ENCODE data around the gene NABP1. TPM values are rescaled to one million over a fixed set of nuclear protein-coding genes. Genes with fewer than 3 reads are reported as not detected.

NABP1 gene
- total RNA-seq, 1 donor from 2014 or later, result 18.5 TPM

GRCh38 chr2:191686729-191687128 is 8.8 kb downstream of the NABP1 start:
- TF ChIP-seq CTCF (IDR thresholded peaks at IDR 0.05), result no peak
- Mint-ChIP-seq H3K27me3 (ENCODE audit: low read depth) (no peaks in the 10 kb centered on the region), H3K27ac (ENCODE audit: unreplicated experiment) (no peak overlapping the region), H3K4me3 (ENCODE audit: unreplicated experiment) (no peak overlapping the region), H3K36me3 (ENCODE audit: low read depth) (peaks cover 16% of the 10 kb centered on the region), H3K4me1 (ENCODE audit: low read depth) (peaks cover 41% of the 10 kb centered on the region), H3K9me3 (ENCODE audit: low read depth) (no peaks in the 10 kb centered on the region)
- no peak for DNase-seq (ENCODE audit: low spot score)

- peaks cover 37% of the 10 kb centered on the region for H3K4me1 Mint-ChIP-seq (ENCODE audit: low read depth)
- no peaks in the 10 kb centered on the region for H3K27me3 Mint-ChIP-seq (ENCODE audit: low read depth)
- no peak overlapping the region for H3K27ac Mint-ChIP-seq (ENCODE audit: unreplicated experiment)
Observed at GRCh38 chr2:191687867-191688266, 9.9 kb downstream of the NABP1 start.

GRCh38 chr2:191688934-191689695 is 11.2 kb downstream of the NABP1 start:
- Mint-ChIP-seq H3K36me3 (ENCODE audit: low read depth) (peaks cover 10% of the 10 kb centered on the region), H3K4me1 (ENCODE audit: low read depth) (peaks cover 40% of the 10 kb centered on the region), H3K27ac (ENCODE audit: unreplicated experiment) (no peak overlapping the region)

More at GRCh38 chr2:191687867-191688266, 9.9 kb downstream of the NABP1 start:
- DNase-seq (ENCODE audit: low spot score), result no peak
- no peak overlapping the region for H3K4me3 Mint-ChIP-seq (ENCODE audit: unreplicated experiment)
- H3K36me3 Mint-ChIP-seq (ENCODE audit: low read depth), result peaks cover 11% of the 10 kb centered on the region
- H3K9me3 Mint-ChIP-seq (ENCODE audit: low read depth), result no peaks in the 10 kb centered on the region
- TF ChIP-seq CTCF (IDR thresholded peaks at IDR 0.05), result no peak

GRCh38 chr2:191690327-191690726 is 12.4 kb downstream of the NABP1 start:
- Mint-ChIP-seq H3K4me1 (ENCODE audit: low read depth) (peaks cover 41% of the 10 kb centered on the region), H3K4me3 (ENCODE audit: unreplicated experiment) (no peak overlapping the region), H3K27ac (ENCODE audit: unreplicated experiment) (no peak overlapping the region)

More at GRCh38 chr2:191688934-191689695, 11.2 kb downstream of the NABP1 start:
- no peak for TF ChIP-seq CTCF (IDR thresholded peaks at IDR 0.05)
- Mint-ChIP-seq H3K9me3 (ENCODE audit: low read depth) (no peaks in the 10 kb centered on the region), H3K27me3 (ENCODE audit: low read depth) (no peaks in the 10 kb centered on the region), H3K4me3 (ENCODE audit: unreplicated experiment) (no peak overlapping the region)
- no peak for DNase-seq (ENCODE audit: low spot score)

More at GRCh38 chr2:191690327-191690726, 12.4 kb downstream of the NABP1 start:
- Mint-ChIP-seq H3K9me3 (ENCODE audit: low read depth) (no peaks in the 10 kb centered on the region), H3K36me3 (ENCODE audit: low read depth) (peaks cover 8% of the 10 kb centered on the region), H3K27me3 (ENCODE audit: low read depth) (no peaks in the 10 kb centered on the region)
- no peak for DNase-seq (ENCODE audit: low spot score)
- no peak for TF ChIP-seq CTCF (IDR thresholded peaks at IDR 0.05)
